GM19043 (cell line): ENCODE results near the gene DLG2.
"Not testable (repeated sequence)": the region's sequence is repeated elsewhere in the genome, so short reads cannot be mapped to it uniquely, and the experiment has no call there.

Source experiments
- ATAC-seq: cut with Tn5 transposase; IDR thresholded peaks from one replicate; pipeline ENCODE4 v1.9.1; 2021; ENCODE audit warnings: low read depth; ENCODE audit not compliant: unreplicated experiment

The DLG2 gene

DNA sequence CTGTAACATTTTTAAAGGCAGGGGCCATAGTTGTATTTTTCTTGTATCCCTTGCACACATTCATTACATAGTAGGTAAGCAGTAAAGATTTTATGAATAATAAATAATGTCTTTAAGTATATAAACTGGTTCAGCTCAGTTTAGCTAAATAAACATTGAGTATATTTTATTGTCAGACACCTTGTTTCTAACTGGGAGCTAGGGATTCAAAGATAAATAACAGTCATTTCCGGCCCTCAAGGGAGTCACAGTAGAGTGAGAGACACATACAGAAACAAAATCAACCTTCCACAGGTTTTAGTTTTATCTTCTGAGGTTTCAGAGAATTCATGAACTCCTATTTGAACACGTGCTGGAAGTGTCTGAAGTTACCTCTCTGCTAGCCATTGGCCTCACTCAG is 760.2 kb downstream of the DLG2 start:
- no peak for ATAC-seq

DNA sequence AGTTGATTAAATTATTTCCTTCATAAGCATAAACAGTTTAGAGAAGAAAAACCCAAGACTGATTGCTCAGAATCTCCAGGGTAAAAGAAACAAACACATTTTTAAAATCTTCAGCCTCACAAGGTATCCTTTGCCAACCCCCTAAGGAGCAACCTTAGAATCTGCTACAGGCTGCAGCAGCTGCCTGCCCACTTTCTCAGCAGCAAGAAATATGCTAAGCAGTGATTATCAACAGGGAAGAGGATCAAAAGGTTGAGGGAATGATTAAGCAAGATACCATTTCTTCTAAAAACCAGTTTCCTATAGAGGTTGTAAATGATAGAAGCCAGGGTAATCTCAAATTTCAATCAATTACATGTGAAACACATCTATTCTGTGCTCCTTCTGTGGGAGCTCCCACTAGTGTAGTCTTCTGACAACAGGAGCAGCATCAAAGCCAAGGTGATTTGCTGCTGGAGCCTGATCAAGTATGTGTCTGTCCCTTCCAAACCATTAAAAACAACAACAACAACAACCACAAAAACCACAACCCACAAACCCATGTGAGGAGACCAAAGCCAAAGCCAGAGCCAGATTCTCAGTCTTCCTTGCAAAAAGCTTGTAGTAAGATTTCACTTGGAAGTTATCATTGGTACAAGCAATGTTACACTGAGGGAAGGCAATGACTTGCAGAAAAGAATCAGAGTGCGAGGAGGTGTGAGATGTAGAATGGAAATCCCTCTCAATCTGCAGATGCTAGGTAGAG is 761.2 kb downstream of the DLG2 start:
- ATAC-seq: no peak

DNA sequence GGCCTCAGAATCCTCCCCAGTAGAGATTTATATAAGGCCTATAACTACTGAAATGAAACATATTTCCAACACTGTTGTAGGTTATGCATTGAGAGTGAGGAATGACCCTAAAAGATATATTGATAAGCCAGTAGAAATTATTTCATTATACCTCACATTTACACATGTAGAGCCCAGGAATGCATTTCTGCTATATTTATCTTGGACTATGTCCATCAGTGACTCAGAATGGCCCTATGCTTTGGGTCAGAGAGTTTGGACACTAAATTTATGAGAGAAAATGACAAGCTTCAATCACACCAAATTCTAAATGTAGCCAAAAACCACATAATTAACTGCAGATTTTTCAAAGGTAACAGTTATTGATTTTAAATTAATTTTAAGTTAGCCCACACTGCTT is 761.9 kb downstream of the DLG2 start:
- no peak for ATAC-seq

DNA sequence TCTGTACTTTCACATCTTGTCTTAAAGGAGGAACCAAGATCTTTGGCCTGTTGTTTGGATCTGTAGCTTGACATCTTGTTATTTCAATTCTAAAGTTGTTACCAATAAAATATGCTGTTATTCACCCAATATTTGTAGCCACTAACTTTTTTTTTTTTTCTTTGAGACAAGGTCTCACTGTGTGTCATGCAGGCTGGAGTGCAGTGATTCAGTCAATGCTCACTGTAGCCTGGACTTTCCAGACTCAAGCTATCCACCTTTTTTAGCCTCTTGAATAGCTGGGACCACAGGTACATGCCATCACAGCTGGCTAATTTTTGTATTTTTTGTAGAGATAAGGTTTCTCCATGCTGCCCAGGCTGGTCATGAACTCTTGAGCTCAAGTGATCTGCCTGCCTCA is 769.4 kb downstream of the DLG2 start:
- no peak for ATAC-seq

DNA sequence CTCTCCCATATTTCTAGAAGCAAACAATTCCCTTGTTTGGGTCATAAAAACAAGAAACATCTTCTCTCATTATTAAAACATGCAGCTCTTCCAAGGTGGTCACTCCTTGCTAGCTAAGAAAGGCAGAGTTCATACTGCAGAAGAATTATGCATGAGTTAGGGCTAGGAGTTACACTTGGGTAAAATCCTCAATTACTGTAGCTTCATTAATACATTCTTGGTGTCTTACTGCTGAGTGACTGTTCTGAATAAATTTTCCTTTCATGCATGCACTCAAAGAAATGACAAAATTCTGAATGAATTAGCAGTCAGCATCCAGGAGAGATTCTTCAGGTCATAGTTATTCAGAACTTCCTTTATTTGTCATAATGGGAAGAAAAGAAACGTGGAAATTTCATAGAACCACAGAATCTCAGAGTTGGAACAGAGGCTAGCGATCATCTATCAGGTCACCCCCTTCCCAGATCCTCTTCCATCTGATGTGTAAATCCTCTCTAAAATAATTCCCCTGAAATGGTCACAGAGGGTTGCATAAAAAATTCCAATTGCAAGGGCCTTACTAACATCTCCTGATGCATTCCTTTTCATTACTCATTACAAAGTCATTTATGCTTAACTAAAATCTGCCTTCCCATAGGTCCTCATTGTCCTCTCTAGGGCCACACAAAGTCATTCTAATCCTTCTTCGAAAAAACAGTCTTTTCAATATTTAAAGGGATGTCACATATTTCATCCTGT is 771.5 kb downstream of the DLG2 start:
- ATAC-seq: no peak

DNA sequence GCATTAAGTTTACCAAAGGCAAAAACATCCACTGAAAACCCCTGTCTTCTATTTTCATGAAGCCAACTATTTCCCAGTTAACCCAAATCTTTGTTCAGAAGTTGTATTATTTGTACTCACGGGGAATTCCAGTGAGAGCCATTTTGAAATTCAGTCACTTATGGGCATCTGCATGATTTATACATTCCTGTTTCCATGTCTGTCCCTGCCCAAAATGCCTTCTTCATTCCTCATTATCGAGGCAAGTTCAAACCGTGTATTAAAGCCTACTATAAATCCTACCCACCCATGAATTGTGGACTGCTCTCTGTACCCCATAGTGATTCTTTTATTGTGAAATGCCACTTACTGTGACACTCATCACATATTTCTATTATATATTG is 772.7 kb downstream of the DLG2 start:
- no peak for ATAC-seq

DNA sequence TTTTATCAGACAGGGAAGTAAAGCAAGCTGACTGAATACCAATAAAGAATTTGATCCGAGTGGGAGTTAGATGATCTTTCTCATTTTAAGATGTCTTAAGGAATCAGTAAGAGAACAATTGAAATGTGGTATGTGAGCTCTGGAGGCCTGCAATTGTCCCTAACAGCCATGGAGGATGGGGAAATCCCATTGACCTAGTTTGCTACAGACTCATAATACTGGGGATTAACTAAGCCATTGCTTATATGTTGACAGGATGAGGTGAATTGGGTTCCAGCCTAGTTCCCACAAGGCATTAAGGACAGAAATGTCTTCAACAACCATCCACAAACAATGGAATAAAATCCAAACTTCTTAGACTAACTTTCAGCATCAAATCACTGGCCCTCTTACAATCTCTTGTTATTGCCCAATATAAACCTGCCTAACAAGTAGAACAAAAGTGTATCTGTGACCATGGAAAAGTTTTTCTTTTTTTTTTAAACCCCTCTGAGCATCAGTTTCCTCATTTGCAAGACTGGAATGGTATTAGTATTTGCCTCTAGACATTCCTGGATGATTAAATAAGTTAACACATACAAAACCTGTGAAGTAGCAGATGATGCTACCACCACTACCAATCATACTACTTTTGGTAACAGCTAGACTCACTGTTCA is 773.2 kb downstream of the DLG2 start:
- ATAC-seq: no peak

DNA sequence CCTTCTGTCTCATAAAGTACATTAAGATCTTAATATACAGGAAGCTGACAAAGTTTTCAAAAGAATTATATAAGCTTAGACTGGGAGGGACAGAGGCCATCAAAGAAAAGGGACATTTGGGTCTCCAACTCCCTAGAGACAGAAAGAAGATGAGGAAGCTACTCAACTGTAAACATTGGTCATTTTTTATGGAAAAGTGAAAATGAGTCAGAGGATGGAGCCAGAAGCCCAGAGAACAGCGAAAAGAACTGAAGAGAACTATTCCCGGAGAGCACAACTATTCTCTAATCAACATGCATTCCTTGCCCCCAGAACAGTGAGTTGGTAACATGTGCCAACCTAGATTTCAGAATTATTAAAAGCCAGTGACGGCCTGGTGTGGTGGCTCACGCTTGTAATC is 779.3 kb downstream of the DLG2 start:
- ATAC-seq: no peak

DNA sequence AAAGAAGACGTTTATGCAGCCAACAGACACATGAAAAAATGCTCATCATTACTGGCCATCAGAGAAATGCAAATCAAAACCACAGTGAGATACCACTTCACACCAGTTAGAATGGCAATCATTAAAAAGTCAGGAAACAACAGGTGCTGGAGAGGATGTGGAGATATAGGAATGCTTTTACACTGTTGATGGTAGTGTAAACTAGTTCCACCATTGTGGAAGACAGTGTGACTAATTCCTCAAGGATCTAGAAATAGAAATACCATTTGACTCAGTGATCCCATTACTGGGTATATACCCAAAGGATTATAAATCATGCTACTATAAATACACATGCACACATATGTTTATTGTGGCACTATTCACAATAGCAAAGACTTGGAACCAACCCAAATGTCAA is 786.9 kb downstream of the DLG2 start:
- not testable (repeated sequence) for ATAC-seq

DNA sequence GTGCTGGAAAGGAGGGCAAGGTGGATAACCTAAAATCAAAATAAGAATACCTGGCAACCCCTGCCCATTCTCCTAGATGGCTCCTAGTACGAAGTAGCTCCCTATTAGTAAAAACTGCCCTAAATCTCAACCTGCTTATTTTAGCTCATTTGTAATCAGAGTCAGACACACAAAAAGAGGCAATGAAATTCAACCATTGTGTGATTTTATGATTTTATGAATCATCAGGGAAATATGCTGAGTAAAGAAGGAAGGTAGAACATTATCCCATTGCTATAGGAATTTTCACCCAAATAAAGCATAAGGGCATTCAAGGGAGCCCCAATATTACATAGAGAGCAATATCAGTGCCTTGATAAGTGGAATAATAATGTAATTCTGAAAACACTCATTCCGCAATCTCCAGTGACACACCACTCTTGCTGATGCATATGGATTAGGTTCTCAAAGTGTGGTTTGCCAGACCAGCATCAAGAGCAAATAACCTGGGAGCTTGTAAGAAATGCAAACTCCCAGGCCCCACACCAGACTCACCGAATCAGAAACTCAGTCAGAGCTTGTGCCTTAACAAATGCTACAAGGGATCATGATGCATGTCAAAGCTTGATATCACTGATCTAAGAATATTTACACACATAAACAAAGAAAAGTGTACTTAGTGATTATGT is 789.6 kb downstream of the DLG2 start:
- no peak for ATAC-seq

DNA sequence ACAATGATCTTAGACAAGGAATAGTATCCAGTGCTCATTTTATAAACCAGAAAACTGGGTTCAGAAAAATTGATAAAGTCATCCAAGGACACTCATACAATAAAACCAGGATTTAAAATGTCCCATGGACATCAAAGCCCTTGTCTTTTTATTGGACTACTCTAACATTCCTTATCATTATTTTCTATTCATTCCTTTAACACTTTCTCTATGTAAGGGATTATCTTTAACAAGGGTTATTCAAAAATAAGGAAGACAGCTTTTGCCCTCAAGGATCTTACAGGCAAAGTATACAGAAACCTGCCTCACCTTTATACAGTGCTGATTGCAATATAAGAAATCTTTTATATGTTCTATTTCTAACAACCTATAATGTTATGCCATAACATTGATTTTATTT is 790.8 kb downstream of the DLG2 start:
- ATAC-seq: no peak

DNA sequence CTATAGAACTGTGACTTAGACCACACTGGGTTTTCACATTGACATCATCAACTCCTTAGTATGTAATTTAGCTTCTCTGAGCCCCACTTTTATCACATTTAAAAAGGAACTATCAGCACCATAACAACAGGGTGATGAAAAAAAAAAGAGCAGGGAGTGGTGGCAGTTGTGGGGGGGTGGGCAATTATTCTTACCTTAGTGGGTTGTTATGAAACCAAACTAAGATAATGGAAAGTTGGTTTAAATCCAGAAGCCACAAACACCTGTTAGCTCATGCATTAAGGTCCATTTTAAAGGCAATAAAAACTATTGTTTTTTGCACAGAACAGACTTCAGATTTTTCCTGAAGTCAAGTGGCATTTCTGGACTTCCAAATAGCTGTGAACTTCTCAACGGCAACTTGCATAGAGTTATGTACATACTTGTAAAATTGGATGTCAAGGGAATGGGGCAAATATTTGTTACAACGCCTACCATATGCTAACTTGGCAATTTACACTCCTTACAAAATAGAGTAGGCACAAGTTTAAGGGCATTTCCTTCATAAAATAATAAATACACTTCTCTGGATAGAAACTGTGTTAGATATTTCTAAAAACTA is 793.6 kb downstream of the DLG2 start:
- no peak for ATAC-seq

DNA sequence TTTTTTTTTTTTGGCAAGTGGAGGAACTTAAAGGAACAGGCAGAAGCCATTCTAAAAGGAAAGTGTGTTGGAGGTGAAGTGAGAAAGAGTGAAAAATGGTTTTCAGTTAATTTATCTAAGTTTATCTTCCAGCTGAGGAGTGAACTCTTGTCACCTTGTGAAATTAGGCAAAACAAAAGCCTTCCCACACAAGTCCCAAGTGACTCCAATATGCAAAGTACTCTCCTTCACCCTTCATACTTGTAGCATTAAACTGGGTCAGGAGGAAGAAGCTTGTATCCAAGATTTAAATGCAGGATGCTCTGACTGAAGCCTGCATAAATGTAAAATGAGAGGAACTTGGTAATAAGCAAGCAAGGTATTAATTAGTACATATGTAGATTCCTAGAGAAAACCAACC is 796.8 kb downstream of the DLG2 start:
- ATAC-seq: no peak

DNA sequence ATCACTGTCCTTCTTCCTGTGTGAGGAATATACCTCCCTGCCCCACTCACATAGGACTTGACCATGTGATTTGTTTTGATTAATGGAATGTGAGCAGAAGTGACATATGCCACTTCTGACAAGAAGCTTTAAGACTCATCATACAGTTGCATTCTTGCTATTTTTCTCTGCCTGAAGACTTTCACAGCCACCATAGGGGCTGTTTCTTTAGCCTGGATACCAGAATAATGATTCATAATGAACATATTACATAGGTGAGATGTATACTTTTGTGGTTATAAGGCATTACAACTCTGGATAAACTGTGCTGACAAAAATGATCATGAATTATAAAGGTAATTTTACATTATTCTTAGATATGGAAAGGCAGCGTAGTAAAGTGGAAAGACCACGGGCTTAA is 798.0 kb downstream of the DLG2 start:
- no peak for ATAC-seq

DNA sequence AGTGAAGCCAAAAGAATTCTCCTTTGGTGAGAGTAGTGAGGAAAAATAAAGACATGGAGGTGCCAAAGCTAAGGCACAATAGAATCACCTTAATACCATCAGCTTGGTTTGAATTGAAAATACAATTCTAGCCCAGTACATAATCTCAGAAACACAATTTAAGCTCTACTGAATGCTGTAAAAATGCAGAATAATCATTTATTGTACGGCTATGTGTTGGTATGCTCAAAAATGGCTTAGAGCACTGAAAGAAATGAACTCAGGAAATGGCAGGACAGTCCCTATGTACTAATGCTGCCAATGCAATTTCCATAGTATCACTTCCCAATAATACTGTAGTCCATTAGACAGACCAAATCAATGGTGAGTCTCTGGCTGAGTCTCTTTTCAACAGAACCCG is 798.5 kb downstream of the DLG2 start:
- no peak for ATAC-seq

DNA sequence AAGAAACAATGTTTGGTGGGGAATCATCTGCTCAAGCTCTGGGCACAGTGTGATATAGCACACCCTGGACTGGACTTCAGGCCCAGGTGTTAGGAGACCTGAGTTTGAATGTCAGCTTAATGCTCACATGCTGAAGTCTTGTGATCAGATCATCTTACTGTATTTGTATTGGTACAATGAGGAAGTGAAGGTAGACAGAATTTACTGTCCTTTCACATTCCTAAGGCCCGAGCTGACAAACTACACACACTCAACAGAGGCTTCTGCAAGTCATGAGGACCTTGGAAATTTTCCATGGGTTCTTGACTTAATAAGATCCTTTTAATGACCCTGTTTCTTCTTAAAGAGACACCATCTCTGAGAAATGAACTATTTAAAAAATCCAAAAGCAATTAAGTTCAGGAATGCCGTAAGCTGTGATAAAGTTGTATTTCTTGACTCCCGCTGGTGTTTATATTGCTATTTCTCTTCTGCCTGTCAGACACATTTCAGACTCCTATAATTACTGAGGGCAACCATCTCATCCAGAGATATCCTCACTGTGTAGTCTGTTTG is 802.0 kb downstream of the DLG2 start:
- no peak for ATAC-seq

DNA sequence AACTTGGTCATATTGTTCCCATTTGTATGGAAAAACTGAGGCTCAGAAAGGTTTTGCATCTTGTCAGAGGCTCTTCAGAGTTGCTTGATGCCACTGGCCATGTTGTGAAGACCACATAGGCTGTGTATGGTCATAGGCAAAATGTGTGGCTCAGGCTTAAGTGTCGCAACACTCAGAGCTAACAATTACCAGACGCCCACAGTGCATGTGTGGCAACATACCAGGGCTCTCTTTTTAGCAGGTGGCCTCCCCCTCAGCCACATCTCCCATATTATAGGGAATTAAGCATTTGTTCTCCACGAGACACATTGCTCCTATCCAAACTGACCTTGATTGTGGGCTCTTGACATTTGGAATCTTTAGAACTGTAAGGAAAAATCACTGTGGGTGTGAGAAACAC is 802.5 kb downstream of the DLG2 start:
- ATAC-seq: no peak

DNA sequence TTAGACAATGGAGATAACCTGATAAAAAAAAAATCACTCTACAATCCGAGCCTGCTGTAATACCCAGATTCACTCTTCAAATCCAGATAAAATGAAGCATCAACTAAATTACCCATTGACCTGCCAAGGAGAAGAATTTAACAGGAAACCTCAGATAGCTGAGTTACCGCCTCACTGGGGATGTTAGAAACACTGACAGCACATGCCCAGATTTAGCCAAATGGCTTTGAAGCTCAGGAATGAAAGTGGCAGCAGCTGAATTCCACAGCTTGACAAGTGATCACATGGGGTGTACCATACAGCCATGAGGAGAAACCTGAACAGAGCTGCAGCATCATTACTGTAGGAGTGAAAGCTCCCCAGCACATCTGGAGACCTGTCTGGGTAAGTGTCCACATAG is 807.6 kb downstream of the DLG2 start:
- ATAC-seq: no peak

DNA sequence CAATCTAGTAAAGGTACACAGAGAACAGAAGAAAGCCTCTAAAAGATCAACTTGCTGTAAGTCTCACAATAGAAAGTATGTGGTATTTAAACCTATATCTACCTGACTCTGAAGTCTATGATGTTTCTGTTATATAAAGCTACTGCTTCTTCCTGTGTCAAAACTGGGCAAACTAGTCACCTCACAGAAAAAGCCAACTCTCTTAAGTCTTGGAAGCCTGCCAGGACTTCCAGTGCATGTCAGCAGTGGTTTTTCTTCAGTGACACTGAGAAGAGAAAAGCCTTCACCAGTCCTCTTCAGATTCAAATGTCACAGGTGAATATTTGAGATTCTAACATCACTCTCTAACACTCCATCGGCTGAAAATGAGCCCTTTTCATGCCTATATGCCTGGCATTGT is 808.0 kb downstream of the DLG2 start:
- no peak for ATAC-seq

DNA sequence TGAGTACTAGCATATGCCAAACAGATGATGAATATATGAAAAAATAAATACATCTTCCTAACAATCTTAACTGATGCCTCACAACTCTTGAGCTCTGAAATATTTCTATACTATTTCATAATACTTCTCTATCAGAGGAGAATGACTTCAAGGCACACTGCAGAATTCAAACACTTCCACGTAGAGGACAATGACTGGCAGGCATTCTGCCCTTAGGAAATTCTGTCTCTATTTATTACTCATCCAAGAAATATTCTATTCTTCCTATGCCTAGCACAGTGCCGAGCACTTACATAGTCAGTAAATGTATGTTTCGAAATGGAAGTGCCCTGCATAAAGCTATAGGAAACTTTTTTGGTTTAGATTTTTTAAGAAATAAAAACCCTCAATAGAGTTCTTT is 809.1 kb downstream of the DLG2 start:
- no peak for ATAC-seq
